NCI-H345 (cell line): ENCODE results near the gene MMP27.
A peak's percentile ranks its signal among the peaks of the same experiment; 100 is the strongest.
"Not testable (repeated sequence)": the region's sequence is repeated elsewhere in the genome, so short reads cannot be mapped to it uniquely, and the experiment has no call there.

Source experiments
- DNase-seq: peaks from one replicate; lab custom pipeline; 2025; lab: John Stamatoyannopoulos, UW

The MMP27 gene, protein sequence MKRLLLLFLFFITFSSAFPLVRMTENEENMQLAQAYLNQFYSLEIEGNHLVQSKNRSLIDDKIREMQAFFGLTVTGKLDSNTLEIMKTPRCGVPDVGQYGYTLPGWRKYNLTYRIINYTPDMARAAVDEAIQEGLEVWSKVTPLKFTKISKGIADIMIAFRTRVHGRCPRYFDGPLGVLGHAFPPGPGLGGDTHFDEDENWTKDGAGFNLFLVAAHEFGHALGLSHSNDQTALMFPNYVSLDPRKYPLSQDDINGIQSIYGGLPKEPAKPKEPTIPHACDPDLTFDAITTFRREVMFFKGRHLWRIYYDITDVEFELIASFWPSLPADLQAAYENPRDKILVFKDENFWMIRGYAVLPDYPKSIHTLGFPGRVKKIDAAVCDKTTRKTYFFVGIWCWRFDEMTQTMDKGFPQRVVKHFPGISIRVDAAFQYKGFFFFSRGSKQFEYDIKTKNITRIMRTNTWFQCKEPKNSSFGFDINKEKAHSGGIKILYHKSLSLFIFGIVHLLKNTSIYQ

DNA sequence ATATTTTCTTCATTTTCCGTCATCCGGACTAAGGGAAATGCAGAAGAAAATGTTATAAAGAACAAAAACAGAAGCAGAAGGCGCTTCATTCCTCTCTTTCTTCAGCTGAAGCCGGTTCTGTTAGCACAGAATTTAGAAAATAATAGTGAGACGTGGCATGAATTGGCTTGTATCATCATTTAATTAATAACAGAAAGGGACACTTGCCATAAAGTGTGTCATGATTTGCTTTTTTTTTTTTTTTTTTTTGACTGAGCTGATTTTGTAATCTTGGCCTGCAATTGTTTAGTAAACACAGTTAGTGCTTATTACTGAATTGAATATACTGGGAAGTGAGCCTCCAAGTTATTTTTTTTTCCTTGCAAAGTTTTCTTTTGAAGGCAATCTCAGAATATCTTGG, at the start of gene MMP27:
Gene MMP27, minus strand, starts transcription at position 144 of the 400 bp plus-strand sequence. Its CDS starts 55 bp downstream, at position 89.
- no peak for DNase-seq

- DNase-seq: no peak
Observed at GRCh38 chr11:102753267-102753666, 47.7 kb upstream of the MMP27 start.

GRCh38 chr11:102751673-102752072, 46.1 kb upstream of the MMP27 start:
- DNase-seq: no peak

DNA sequence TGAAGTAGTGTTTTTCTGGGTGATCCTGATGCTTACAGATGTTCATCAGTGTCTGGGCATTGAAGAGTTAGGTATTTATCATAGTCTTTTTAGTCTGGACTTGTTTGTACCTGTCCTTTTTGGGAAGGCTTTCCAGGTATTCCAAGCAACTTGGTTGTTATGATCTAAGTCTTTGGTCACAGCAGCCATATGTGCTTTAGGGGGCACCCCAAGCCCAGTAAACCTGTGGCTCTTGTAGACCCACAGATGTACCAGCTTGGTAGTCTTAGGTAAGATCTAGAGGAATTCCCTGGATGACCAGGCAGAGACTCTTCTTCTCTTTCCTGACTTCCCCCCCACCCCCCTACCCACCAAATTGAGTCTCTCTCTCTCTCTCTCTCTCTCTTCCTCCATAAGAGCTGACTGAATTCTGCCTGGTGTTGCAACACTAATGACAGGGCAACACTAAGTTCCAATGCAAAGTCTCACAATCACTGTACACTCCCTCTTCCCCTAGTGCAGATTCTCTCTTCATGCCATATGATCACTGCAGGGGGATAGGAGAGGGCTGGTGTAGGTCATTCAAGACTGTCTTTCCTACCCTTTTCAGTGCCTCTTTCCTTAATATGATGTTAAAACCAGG, 43.6 kb upstream of the MMP27 start:
- no peak for DNase-seq

DNA sequence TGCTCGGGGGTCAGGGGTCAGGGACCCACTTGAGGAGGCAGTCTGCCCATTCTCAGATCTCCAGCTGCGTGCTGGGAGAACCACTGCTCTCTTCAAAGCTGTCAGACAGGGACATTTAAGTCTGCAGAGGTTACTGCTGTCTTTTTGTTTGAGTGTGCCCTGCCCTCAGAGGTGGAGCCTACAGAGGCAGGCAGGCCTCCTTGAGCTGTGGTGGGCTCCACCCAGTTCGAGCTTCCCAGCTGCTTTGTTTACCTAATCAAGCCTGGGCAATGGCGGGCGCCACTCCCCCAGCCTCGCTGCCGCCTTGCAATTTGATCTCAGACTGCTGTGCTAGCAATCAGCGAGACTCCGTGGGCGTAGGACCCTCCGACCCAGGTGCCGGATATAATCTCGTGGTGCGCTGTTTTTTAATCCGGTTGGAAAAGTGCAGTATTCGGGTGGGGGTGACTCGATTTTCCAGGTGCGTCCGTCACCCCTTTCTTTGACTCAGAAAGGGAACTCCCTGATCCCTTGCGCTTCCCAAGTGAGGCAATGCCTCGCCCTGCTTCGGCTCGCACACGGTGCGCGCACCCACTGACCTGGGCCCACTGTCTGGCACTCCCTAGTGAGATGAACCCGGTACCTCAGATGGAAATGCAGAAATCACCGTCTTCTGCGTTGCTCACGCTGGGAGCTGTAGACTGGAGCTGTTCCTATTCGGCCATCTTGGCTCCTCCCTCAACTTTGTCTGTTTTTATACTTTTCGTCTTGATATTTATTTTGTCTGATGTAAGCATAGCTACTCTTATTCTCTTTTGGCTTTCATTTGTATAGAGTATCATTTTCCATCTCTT, 41.4 kb upstream of the MMP27 start:
- DNase-seq: peak; percentile 48

- no peak for DNase-seq
Observed at GRCh38 chr11:102734650-102735049, 29.1 kb upstream of the MMP27 start.

DNA sequence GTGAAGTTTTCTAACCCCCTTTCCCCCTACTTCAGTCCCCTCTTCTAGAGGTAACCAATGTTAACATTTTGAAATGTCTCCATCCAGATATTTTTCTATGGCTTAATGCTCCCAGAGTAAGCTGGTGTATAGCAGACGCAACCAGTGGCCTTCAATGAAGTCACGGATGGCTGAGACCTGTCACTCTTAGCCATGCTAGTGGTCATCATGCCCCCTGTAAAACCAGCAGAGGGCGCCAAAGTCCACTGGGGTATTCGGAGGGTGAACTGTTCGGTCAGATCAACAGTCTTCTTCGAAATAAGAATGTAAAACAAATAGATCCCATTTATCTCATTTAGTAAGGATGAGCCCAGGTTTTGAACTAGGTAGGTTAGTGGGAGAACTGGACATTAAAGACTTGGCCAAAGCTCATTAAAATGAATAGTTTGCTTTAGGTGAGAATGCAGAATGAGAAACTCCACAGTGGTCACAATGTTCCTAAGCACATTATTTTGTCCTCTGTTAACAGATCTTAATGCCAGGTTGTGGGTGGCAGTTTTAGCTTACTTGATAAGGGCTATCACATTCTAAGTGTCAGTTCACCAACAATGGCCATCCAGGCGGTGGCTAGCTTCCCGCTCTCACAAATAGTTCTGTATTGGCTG, 27.8 kb upstream of the MMP27 start:
- DNase-seq: peak; percentile 63

- DNase-seq: not testable (repeated sequence)
Observed at GRCh38 chr11:102730944-102731343, 25.4 kb upstream of the MMP27 start.

DNA sequence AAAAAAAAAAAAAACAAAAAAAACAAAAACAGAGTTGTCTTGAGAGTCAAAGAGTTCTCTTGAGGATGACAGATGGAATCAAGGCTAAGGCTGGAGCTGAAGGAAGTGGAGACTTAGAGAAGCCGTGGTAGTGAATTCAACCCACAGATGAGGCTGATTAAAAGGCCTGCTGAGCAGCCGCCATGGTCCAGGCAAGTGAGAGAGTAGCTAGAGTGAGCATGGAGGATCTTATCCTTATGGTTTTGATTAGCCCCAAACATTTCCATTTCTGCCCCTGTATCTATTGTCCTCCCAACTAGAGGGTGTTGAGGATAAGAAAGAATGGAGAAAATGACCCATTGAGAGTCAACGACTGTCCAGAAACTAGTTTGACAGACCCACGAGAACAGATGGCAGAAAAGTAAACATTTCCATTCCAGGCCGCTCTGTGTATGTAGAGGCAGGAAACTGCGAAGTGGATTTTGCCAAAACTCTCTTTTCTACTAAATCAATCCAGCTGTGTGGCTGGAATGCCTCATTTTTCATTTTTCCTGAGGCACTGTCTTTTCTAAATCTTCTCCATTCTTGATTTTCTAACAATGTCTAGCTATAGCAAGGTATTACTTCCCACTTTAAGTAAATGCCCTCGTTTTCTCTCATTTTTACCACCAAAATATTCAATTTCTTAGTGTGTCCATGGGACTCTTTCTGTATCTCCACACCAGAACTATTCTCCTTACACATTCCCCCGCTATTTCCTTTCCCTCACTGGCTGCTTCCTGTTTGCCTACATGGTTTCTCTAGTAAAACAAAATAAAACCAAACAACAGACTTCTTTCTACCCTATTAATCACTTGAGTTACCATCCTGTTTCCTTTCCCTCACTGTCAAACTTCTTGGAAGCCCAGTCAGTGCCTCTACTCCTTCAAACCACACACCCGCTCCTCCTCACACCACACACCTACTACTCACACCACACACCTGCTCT, 24.6 kb upstream of the MMP27 start:
- no peak for DNase-seq

DNA sequence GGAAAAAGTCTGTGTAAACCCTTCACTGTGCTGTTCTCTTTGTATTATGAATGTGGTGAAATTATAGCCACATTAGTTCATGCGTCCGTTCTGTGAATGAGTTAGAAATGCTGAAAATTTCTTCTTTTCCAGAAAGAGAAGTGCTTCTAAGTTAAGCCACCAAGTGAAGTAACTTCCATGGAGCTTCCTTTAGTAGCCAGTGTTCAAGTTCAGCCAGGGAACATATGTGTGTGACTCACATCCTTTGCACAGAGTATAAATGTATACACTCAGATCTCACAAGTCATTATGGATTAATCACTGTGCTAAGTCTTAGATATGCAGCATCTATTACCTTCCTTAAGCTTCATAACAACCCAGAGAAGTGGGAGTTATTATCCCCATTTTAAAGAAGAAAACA, 22.3 kb upstream of the MMP27 start:
- DNase-seq: no peak

DNA sequence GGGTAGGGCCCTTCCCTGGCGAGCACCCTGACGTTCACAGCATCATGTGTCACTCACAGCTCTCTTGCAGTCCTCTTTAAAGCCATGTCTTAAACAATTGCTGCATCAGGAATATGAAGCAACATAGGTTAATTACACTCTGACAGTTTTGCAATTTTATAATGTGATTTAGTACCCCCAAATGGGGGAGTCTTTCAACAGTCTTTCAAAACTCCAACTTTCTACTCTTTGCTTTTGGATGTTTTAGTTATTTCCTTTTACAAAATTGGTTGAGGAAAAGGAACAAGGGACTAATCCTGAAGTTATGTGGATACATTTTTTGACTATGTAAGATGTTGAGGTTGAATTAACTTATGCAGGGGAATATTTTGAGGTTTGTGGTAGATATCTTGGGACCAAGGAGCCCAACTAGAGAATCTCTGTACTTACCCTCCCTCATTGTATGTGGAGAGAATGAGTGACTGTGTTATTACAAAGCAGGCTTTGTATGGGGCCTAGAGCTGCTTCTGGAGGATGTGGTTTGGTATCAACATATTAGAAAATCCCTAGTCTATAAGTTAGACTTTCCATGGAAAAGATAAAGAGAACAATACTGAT, 19.4 kb upstream of the MMP27 start, which contains the start of gene MMP8:
Gene MMP8, minus strand, starts transcription at position 51 of the 597 bp plus-strand sequence. CDS start 99 bp downstream, outside the sequence.
- no peak for DNase-seq

DNA sequence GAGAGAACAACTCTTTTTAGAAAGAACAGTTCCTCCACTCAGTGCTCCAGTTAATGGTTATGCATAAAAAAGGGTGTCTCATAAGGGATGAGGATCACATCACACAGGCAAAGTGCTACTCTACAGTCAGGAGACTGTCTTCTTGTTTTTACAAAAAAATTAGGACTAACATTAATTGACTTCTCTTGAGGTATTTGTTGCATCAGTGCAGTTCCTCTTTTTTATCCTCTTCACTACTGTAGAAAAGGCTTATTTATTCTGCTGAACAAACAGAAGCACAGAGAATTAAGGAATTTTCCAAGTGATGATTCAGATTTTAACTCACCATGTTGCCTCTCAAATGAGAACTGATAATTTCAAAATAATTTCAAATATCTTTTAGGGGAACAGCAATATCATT, 17.3 kb upstream of the MMP27 start:
- no peak for DNase-seq

- DNase-seq: no peak
Observed at GRCh38 chr11:102719620-102720277, 14.2 kb upstream of the MMP27 start.

- no peak for DNase-seq
Observed at GRCh38 chr11:102717280-102717679, 11.7 kb upstream of the MMP27 start.

GRCh38 chr11:102716527-102716926, 11.0 kb upstream of the MMP27 start:
- no peak for DNase-seq

DNA sequence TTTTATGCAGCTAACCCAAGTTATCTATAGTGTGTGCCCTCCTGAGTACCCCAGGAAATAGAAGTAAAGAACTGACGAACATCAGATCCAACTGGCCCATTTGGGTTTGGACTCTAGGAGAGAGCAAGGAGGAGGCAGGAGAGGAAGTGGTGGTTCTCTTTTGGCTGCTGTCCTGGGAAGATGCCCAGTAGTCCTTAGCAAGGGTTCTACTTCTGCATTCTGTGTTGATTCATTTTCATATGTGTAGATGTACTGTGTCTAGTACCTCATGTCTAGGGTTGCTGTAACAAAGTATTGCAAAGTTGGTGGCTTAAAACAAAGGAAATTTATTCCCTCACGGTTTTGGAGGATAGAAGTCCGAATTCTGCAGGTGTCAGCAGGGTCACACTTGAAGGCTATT, 6.6 kb upstream of the MMP27 start:
- DNase-seq: no peak

GRCh38 chr11:102709201-102709945, 3.8 kb upstream of the MMP27 start:
- no peak for DNase-seq

GRCh38 chr11:102708654-102709053, 3.1 kb upstream of the MMP27 start:
- DNase-seq: no peak

GRCh38 chr11:102704841-102705240, 728 bp downstream of the MMP27 start:
- no peak for DNase-seq
